Measurements from ENCODE around the gene PDS5B. TPM values are rescaled to one million over a fixed set of nuclear protein-coding genes. Genes with fewer than 3 reads are reported as not detected.

The PDS5B gene
- total RNA-seq, 2 donors from 2014 or later: 44.0 to 47.1 TPM

GRCh38 chr13:32542221-32542620 lies 44.0 kb upstream of the PDS5B start:
- Histone ChIP-seq H3K36me3 (no peaks in the 10 kb centered on the region), H3K27me3 (replicated peaks; ENCODE audit: insufficient read depth) (peaks cover 4% of the 10 kb centered on the region), H3K4me3 (no peak overlapping the region), H3K4me1 (ENCODE audit: control insufficient read depth in 1 of 2, low read depth in 2 of 2) (peaks cover 0 to 5% of the 10 kb centered on the region in 2 donors), H3K27ac (no peak overlapping the region), H3K9me3 (no peaks in the 10 kb centered on the region)
- DNase-seq (ENCODE audit: low spot score) (no peak), ATAC-seq (ENCODE audit: insufficient number of reproducible peaks, low FRiP score, low read depth) (no peak)
- TF ChIP-seq CTCF (IDR thresholded peaks at IDR 0.05): no peak

DNA sequence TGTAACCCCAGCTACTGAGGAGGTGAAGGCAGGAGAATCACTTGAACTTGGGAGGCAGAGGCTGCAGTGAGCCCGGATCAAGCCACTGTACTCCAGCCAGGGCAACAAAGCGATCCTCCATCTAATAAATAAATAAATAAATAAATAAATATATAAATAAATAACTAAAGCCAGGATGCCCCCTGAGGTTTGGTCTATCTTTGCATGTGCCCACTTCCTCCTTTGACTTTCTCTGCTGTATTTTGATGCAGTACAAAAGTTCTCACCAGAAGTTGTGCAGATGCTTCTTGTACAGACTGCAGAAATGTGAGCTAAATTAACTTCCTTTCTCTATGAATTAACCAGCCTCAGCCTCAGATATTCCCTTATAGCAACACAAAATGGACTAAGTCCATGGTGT lies 41.2 kb upstream of the PDS5B start:
- peaks cover 4% of the 10 kb centered on the region for H3K27me3 ChIP-seq (replicated peaks; ENCODE audit: insufficient read depth)
- no peak for ATAC-seq (ENCODE audit: insufficient number of reproducible peaks, low FRiP score, low read depth)
- no peak overlapping the region for H3K4me3 ChIP-seq
- H3K36me3 ChIP-seq: no peaks in the 10 kb centered on the region
- no peak for TF ChIP-seq CTCF (IDR thresholded peaks at IDR 0.05)
- H3K27ac ChIP-seq: no peak overlapping the region
- DNase-seq (ENCODE audit: low spot score): no peak
- no peaks in the 10 kb centered on the region for H3K9me3 ChIP-seq
- H3K4me1 ChIP-seq (ENCODE audit: control insufficient read depth in 1 of 2, low read depth in 2 of 2): no peaks in the 10 kb centered on the region

GRCh38 chr13:32548837-32549236 lies 37.4 kb upstream of the PDS5B start:
- no peak for ATAC-seq (ENCODE audit: insufficient number of reproducible peaks, low FRiP score, low read depth)
- no peak for DNase-seq (ENCODE audit: low spot score)
- TF ChIP-seq CTCF (IDR thresholded peaks at IDR 0.05): no peak

DNA sequence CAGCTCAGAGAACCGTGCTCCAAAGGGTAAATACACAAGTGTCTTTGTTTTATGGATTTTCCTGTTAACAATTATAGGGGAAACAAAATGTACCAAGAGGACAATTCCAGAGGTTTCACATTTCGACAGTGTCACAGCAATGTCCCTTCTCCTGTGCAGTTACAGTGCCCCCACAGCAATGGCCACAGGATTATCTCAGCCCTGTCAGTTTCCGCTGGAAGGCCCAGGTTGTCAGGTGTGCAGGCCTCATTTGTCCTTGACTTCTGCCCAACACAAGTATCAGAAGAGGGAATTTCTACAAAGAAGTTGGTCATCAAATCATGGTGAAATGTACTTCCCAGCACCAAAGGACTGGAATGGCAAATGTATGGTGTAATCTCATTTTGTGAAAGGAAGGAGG lies 36.5 kb upstream of the PDS5B start:
- H3K9me3 ChIP-seq: no peaks in the 10 kb centered on the region
- no peak overlapping the region for H3K27ac ChIP-seq
- no peak overlapping the region for H3K4me3 ChIP-seq
- ATAC-seq (ENCODE audit: insufficient number of reproducible peaks, low FRiP score, low read depth): no peak
- no peak for TF ChIP-seq CTCF (IDR thresholded peaks at IDR 0.05)
- H3K4me1 ChIP-seq (ENCODE audit: control insufficient read depth in 1 of 2, low read depth in 2 of 2): no peaks in the 10 kb centered on the region
- H3K27me3 ChIP-seq (replicated peaks; ENCODE audit: insufficient read depth): no peaks in the 10 kb centered on the region
- DNase-seq (ENCODE audit: low spot score): no peak
- H3K36me3 ChIP-seq: no peaks in the 10 kb centered on the region

More at GRCh38 chr13:32548837-32549236, 37.4 kb upstream of the PDS5B start:
- H3K36me3 ChIP-seq: no peaks in the 10 kb centered on the region
- no peak overlapping the region for H3K27ac ChIP-seq
- H3K4me1 ChIP-seq (ENCODE audit: control insufficient read depth in 1 of 2, low read depth in 2 of 2): no peaks in the 10 kb centered on the region
- no peaks in the 10 kb centered on the region for H3K27me3 ChIP-seq (replicated peaks; ENCODE audit: insufficient read depth)
- no peaks in the 10 kb centered on the region for H3K9me3 ChIP-seq
- H3K4me3 ChIP-seq: no peak overlapping the region

DNA sequence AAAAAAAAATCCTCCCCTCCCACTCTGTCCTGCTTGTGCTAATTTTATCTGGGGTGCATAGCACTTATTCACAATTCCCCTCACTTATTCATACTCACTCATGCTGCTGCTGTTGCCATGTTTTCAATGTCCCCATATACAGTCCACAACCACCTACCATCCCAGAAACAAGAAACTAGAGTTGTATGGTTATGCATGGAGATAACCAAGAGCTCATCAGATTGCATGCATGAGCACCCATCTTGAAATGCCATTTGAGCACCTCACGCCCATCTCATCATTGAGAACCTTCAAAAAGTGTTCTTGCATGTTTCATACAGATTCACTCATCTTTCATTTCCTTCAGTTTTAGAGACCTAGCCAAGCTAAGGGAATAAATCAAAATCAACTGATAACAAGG lies 32.5 kb upstream of the PDS5B start:
- Histone ChIP-seq H3K27ac (no peak overlapping the region), H3K4me1 (ENCODE audit: control insufficient read depth in 1 of 2, low read depth in 2 of 2) (no peaks in the 10 kb centered on the region), H3K9me3 (no peaks in the 10 kb centered on the region), H3K36me3 (no peaks in the 10 kb centered on the region), H3K27me3 (replicated peaks; ENCODE audit: insufficient read depth) (no peaks in the 10 kb centered on the region), H3K4me3 (no peak overlapping the region)
- DNase-seq (ENCODE audit: low spot score) (no peak), ATAC-seq (ENCODE audit: insufficient number of reproducible peaks, low FRiP score, low read depth) (no peak)
- TF ChIP-seq CTCF (IDR thresholded peaks at IDR 0.05): no peak
